GM12891 (cell line): ENCODE measurements around the gene LIN28B.

Experiments used
- PAX5 ChIP-seq: IDR thresholded peaks from 2 replicates; pipeline ENCODE4 v1.6.1; 2011; ENCODE audit warnings: low read length, moderate library complexity, mild to moderate bottlenecking; ENCODE audit not compliant: insufficient read depth, severe bottlenecking
- POLR2A ChIP-seq: IDR thresholded peaks from 2 replicates; pipeline ENCODE4 v1.6.1; 2011; ENCODE audit warnings: low read depth, low read length, control low read depth
- POLR2AphosphoS5 ChIP-seq: IDR thresholded peaks from 2 replicates; pipeline ENCODE4 v1.6.1; 2011; ENCODE audit warnings: low read depth, low read length, control low read depth
- POU2F2 ChIP-seq: IDR thresholded peaks from 2 replicates; pipeline ENCODE4 v1.6.1; 2011; ENCODE audit warnings: low read depth, mild to moderate bottlenecking, control low read depth, low read length, moderate library complexity
- TAF1 ChIP-seq: IDR thresholded peaks from 2 replicates; pipeline ENCODE4 v1.6.1; 2011; ENCODE audit warnings: low read depth, low read length, control low read depth

DNA sequence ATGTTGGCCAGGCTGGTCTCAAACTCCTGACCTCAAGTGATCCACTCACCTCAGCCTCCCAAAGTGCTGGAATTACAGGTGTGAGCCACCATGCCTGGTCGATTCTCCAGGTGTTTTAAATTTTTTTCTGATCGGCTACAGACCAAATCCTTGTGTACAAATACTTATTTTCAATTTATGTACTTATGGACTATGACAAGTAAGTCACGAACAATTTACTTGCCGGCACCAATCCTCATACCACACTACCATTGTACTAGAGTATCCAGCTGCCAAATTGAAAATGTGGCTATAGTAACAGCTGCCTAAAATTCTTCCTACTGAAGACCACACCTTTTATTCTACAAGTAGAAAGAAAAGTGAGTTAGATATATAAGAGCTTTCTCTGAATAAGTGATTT lies 26.9 kb downstream of the LIN28B start:
- TF ChIP-seq POLR2A = no peak
- no peak for TF ChIP-seq PAX5
- no peak for TF ChIP-seq POLR2AphosphoS5
- TF ChIP-seq TAF1 = no peak
- TF ChIP-seq POU2F2 = no peak
